ENCODE data around the gene CAAP1.
"Not testable (repeated sequence)": the region's sequence is repeated elsewhere in the genome, so short reads cannot be mapped to it uniquely, and the experiment has no call there.

Gene CAAP1, protein sequence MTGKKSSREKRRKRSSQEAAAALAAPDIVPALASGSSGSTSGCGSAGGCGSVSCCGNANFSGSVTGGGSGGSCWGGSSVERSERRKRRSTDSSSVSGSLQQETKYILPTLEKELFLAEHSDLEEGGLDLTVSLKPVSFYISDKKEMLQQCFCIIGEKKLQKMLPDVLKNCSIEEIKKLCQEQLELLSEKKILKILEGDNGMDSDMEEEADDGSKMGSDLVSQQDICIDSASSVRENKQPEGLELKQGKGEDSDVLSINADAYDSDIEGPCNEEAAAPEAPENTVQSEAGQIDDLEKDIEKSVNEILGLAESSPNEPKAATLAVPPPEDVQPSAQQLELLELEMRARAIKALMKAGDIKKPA

GRCh38 chr9:26892251-26893029 is at the start of gene CAAP1:
CAAP1 (minus strand) TSS chr9:26892802; CDS start chr9:26892715, 87 bp downstream.
- peak; percentile 86 to 87 (median 86) for DNase-seq

DNA sequence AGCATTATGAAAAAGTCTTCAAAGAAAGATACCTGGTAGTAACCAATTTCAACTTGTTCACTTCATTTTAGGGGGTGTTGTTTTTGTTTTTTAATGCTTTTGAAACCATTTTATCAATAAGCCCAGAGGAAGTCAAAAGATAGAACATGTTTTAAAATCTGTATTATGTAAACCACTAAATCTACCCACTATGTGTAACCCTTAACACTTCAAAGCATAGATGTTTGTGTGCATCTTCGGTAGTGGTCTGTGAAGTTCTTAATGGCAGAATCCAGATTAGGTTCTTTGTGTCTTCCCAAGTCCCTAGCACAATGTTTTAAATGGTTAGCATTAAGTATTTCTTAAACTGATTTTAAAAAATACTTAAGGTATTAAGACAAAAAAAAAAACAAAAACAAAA is 48.2 kb upstream of the CAAP1 start:
- no peak for DNase-seq

- DNase-seq: no peak
Observed at GRCh38 chr9:26939955-26940711, 47.5 kb upstream of the CAAP1 start.

DNA sequence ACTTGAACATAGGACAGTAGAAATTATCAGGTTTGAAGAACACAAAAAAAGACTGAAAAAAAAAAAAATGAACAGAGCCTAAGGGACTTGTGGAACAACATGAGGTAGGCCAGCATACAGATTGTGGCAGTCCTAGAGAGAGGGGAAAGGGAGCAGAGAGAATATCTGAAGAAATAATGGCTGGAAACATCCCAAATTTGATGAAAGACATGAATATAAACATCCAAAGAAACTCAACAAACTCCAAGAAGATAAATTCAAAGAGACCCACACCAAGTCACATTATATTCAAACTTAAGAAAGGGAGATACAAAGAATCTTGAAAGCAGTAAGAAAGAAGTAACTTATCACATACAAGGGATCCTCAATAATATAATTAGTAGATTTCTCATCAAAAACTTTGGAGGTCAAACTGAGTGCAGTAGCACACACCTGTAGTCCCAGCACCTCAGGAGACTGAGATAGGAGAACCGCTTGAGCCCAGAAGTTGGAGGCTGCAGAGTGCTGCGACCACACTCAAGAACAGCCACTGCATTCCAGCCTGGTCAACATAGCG is 45.3 kb upstream of the CAAP1 start:
- DNase-seq: no peak

DNA sequence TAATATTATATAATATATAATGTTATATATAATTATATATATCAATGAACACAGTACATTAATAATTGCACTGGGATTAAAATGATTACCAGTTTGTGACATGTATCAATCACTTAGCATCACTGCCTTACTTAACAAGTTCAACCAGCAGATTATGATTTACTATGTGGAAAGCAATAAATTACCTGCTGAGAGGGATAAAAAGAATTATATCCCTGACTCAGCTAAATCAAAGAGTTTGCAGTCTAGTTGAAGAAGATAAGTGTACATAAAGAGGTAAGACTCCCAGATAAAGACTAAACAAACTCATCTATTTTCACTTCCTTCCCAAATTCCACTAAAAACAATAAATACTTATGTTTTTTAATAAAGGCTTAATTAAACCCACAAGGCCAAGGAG is 43.2 kb upstream of the CAAP1 start:
- no peak for DNase-seq

DNA sequence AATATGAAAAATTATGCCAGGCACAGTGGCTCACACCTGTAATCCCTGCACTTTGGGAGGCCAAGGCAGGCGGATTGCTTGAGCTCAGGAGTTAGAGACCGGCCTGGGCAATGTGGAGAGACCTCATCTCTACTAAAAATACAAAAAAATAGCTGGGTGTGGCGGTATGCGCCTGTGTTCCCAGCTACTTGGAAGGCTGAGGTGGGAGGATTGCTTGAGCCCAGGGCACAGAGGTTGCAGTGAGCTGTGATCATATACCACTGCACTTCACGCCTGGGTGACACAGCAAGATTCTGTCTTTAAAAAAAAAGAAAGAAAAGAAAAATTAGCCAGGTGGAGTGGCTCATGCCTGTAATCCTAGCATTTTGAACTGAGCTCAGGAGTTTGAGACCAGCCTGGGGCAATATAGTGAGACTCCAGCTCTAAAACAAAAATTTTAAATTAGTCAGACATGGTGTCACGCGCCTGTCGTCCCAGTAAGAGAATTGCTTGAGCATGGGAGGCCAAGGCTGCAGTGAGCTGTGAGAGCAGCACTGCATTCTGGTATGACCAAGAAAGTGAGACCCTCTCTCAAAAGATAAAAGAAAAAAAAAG is 36.4 kb upstream of the CAAP1 start:
- no peak for DNase-seq

DNA sequence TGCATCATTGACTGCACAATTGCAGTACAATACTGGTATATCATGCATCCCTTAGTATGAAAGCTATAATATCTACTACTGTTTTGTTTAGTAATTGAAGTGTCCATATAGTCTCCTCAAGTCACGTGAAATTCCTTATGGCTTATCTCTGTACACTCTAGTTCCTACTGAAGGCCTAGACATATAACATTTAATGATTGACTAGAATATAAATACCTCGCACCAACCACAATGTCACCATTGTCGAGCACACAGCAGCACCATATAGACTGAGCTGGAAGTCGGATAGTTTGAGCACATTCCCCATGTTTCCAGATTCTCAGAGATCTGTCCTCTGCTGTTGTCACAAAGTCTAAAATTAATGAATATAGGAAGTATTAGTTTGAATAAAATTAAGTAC is 33.0 kb upstream of the CAAP1 start:
- no peak for DNase-seq

DNA sequence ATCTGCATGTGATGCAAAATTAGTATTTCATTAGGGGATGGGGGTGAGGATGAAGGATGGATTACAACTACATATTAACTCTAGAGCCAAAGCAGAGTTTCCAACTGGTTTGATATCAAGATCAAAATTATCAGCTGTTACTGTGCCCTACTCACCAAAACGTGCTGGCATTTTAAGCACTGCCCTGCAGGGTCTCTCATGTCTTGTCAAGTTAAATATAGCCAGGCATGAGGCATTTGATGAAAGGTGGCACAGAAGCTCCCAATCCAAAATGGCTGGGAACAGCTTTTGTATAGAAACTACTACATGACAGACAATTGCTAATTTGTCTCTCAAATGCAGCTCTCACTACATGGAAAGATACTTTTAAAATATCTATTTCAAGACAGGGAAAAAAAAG is 27.1 kb upstream of the CAAP1 start:
- no peak for DNase-seq

DNA sequence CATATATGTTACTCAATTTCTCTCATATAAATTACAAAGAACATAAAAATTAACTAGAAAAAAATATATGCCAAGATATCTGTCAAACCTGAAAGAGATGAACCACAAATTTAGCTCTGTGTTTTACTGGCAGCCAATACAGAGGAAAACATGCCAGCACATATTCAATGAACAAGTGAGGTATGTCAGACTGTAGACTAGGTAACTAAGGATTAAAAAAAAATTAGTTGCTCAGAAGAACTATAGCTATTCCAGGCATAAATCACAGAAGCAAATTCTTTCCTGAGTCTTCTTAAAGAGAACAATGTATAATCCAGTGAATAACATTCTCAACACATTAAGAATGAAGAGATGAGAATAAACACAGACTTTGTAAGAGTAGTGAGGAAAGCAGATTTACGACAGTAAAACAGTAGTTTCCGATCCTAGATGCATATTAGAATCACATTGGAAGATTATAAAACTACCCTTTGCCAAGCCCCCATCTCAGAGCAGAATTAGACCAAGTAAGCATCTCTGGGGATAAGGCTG is 20.6 kb upstream of the CAAP1 start:
- DNase-seq: no peak

DNA sequence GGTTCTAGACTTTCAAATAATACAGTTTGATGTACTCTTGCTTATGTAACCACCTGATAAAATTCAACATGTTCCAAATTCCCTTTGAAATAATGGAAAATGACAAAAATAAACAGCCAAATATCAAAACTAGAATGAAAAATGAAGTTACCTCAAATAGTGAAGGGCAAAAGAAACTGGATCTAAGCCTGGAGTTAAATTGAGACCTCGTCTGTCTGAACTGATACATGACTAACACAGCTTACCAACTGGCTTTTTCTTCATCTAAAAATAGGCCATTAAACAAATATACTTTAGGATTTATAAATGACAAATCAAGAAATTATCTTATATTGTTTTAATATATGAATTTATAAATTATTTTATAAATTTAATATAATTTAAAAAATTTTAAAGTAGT is 12.1 kb upstream of the CAAP1 start:
- DNase-seq: no peak

DNA sequence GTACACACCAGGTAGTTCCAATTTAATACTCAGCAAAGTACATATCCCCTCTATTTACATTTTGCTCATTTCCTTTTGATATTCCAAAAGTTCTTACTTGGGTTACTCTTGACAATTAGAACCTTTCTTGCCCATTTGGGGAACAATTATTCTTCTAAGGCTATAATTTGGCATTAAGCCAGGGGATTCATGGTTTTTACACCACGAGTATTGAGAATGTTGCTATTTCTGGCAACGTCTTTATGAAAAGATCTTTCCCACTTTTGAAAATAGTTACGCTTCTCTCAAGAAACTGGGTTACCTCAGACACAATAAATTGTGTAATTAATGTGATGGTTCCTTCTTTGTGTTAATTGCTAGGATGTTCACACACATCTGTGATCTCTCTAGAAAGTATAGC is 11.5 kb upstream of the CAAP1 start:
- no peak for DNase-seq

DNA sequence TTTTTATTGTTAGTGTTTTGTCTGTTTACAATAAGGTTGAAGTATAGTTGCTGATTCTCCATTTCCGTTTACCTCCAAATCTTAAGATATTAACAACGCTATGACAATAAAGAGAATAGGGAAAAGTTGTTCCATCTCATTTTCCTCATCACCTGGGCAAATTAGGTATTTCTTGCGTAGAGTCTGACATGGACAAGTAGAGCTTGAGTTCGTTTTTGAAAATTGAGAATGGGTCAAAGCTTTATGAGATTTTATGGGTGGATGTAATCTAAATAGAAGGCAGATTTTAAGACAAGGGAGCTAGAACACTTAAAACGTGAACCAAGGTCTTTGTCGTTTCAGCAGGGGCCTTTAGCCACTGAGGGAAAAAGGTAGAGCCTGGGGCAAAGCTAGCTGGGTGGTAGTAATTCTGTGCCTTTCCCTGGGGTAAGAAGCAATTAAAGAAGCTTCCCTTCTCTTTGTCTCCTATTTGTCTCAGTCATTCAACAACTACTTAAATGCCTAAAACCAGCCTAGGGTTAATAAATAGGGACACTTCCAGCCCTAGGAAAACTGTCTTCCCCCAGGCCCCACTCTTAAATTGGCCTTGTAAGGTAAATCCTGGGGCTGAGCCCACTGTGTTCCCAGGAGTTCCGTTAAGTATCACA is 551 bp upstream of the CAAP1 start:
- no peak for DNase-seq

DNA sequence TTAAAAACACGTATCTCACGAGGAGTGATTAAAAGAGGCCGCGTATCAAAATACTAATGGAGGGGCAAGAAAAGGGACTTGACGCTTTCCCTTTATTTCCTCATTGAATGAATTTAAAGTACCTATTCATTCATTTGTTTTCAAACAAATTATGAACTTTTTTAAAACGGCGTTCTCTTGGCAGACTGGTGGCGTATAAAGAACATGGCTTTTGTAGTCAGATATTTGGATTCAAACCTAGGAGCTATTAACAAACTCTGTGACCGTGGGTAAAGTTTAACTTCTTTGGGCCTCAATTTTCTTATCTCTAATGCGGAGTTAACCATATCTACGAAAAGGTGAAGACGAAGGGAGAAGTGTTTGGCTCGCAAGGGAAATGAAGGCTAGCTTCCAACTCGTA is 876 bp downstream of the CAAP1 start:
- no peak for DNase-seq

DNA sequence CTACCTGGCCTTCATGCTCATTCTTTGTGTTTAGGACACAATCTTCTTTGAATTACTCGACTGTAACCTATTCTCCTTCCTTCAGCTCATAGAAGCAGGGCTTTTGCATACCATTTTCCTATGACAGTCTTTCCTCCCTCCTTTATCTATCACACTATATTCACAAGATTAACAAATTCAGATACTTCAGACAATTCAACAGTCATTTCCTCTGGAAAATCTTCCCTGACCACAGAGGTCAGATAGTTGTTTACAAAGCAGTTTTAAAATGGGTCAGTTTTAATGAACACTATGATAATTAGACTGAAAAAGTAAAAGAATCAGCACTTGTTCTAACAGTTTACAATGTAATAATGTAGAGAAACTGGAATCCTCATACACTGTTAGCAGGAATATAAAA is 4.3 kb downstream of the CAAP1 start:
- no peak for DNase-seq

DNA sequence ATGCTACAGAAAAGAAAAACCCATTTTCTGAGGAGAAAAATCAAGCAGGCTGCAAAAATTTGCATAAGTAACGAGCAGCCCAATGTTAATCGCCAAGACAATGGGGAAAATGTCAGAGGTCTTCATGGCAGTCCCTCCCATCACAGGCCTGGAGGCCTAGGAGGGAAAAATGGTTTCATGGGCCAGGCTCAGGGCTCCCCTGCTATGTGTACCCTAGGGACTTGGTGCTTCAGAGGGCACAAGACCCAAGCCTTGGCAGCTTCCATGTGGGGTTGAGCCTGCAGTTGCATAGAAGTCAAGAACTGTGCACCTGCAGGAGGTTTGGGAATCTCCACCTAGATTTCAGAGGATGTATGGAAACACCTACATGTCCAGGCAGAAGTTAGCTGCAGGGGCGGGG is 10.4 kb downstream of the CAAP1 start:
- no peak for DNase-seq

GRCh38 chr9:26880262-26880661 is 12.3 kb downstream of the CAAP1 start:
- no peak for DNase-seq

DNA sequence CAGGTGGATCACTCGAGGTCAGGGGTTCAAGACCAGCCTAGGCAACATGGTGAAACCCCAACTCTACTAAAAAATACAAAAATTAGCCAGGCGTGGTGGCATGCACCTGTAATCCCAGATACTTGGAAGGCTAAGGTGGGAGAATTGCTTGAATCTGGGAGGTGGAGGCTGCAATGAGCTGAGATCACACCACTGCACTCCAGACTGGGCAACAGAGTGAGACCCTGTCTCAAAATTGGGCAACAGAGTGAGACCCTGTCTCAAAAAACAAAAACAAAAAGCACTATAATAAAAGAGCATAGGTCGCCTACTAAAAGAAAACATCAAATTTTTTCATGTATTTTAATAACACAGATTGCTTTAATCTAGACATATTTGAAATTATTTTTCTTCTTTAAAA is 17.4 kb downstream of the CAAP1 start:
- not testable (repeated sequence) for DNase-seq

- DNase-seq: no peak
Observed at GRCh38 chr9:26870292-26870691, 22.3 kb downstream of the CAAP1 start.

GRCh38 chr9:26863074-26863473 is 29.5 kb downstream of the CAAP1 start:
- no peak for DNase-seq

DNA sequence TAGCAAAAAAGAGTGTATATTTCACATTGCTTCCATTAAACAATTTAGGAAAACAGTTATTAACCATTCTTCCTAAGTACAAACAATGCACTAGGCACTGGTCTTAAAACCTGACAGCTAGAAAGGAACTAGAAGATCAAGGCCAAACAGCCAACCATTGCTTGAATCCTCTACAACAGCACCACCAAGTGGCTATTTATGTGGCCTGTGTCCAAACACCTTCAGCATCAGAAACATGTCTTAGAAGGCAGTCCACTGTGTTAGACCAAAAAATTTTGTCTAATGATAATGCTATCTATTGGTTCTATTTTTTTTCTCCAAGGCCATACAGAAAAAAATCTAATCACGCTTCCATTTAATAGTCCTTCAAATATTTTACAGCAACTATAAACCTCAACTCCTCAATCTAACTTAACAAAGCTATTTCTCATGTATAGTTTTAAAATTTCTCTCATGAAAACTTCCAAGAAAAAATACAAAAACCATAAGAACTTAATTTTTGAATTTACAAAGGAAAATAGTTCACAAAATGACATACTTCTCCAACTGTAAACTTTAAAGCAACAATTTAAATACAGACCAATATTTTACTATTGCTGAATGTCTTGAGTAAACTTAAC is 36.1 kb downstream of the CAAP1 start:
- no peak for DNase-seq

DNA sequence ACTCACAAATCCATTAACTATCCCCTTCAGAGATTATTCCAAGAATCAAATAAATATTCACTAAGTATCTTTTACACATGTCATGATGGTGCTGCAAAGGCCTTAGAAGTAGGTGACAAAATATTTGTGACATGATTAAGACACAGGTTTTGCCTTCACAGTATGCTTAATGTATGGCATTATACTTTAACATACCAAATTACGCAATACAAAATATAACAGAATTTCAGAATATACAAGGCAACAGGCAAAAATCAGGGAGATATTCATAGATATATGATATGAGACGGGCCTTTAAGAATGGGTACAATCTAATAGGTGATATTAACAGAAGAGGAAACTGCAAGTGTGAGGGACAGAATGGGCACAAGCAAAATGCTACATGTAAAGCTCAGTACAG is 41.6 kb downstream of the CAAP1 start:
- no peak for DNase-seq

GRCh38 chr9:26833792-26834191 is 58.8 kb downstream of the CAAP1 start:
- DNase-seq: no peak
